ENCODE data around the gene MAB21L1. TPM values are rescaled to one million over a fixed set of nuclear protein-coding genes. Genes with fewer than 3 reads are reported as not detected.

Gene MAB21L1
- total and polyA plus RNA-seq, 2 donors (not counting 3 experiments of a cell fraction or from before 2014, with no cell fraction given): 0.03 TPM; not detected in 1

- no peaks in the 10 kb centered on the region for H3K79me2 ChIP-seq (ENCODE audit: control insufficient read depth, insufficient read depth, low read length)
- no peak overlapping the region for H3K27ac ChIP-seq (ENCODE audit: insufficient read depth, low read depth, low read length)
- intact Hi-C loops (cut with micrococcal nuclease) (no loop called here), dilution Hi-C loops (cut with MboI; ENCODE audit: extremely low pct_ligation_motif_present, low sequenced_read_pairs) (no loop called here)
- DNase-seq (ENCODE audit: low read depth, low spot score) (peak; percentile 62), FAIRE-seq (peak; percentile 68)
- no peaks in the 10 kb centered on the region for H3K27me3 ChIP-seq (ENCODE audit: control insufficient read depth in 2 of 2, insufficient read depth in 2 of 2, low read length in 2 of 2)
- no peaks in the 10 kb centered on the region for H3K4me1 ChIP-seq (ENCODE audit: control insufficient read depth, extremely low read depth, insufficient read depth, low read length)
- no peak overlapping the region for H3K9ac ChIP-seq (replicated peaks; ENCODE audit: extremely low read depth, insufficient read depth, low read length)
- H3K36me3 ChIP-seq (ENCODE audit: control insufficient read depth in 2 of 2, extremely low read depth in 1 of 2, insufficient read depth in 2 of 2, low read length in 2 of 2): no peaks in the 10 kb centered on the region
- no TSS peak for BruUV-seq (replicated peaks)
- ChIA-PET CTCF (interaction anchor here (0.6 to 1.3 kb wide), 9 partner anchors 8 to 302 kb away, joined by 3 to 4 read pairs (median 3); no protein-coding TSS in a partner anchor), POLR2A (no interaction called here)
- H3K9me1 ChIP-seq (replicated peaks; ENCODE audit: control insufficient read depth, extremely low read depth, insufficient read depth, low read length): no peaks in the 10 kb centered on the region
- H2AFZ ChIP-seq (ENCODE audit: low read depth, low read length): no peak overlapping the region
- H3K4me2 ChIP-seq (ENCODE audit: insufficient read depth, low read length): no peak overlapping the region
- TF ChIP-seq GATA2 (IDR thresholded peaks at IDR 0.05; ENCODE audit: insufficient read depth, insufficient read length, low read depth, low read length) (no peak), MYC (IDR thresholded peaks at IDR 0.05; ENCODE audit: low read depth, low read length) (no peak), FOS (IDR thresholded peaks at IDR 0.05; ENCODE audit: borderline replicate concordance, insufficient read depth, low read length) (peak; percentile 47), POLR2A (IDR thresholded peaks at IDR 0.05; ENCODE audit: low read depth, low read length) (no peak), POLR2AphosphoS5 (IDR thresholded peaks at IDR 0.05; ENCODE audit: insufficient read depth, low read depth, low read length) (no peak), JUN (IDR thresholded peaks at IDR 0.05; ENCODE audit: borderline replicate concordance, insufficient read depth, insufficient read length, low read depth) (no peak)
- TF ChIP-seq, protein P1, sequence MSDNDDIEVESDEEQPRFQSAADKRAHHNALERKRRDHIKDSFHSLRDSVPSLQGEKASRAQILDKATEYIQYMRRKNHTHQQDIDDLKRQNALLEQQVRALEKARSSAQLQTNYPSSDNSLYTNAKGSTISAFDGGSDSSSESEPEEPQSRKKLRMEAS (IDR thresholded peaks at IDR 0.05; ENCODE audit: insufficient read depth, insufficient read length): no peak
- TF ChIP-seq, protein P2, sequence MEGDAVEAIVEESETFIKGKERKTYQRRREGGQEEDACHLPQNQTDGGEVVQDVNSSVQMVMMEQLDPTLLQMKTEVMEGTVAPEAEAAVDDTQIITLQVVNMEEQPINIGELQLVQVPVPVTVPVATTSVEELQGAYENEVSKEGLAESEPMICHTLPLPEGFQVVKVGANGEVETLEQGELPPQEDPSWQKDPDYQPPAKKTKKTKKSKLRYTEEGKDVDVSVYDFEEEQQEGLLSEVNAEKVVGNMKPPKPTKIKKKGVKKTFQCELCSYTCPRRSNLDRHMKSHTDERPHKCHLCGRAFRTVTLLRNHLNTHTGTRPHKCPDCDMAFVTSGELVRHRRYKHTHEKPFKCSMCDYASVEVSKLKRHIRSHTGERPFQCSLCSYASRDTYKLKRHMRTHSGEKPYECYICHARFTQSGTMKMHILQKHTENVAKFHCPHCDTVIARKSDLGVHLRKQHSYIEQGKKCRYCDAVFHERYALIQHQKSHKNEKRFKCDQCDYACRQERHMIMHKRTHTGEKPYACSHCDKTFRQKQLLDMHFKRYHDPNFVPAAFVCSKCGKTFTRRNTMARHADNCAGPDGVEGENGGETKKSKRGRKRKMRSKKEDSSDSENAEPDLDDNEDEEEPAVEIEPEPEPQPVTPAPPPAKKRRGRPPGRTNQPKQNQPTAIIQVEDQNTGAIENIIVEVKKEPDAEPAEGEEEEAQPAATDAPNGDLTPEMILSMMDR (IDR thresholded peaks at IDR 0.05; ENCODE audit: extremely low read depth in 1 of 2, insufficient read depth in 1 of 2, low read depth in 1 of 2, low read length in 2 of 2): no peak
- H3K4me3 ChIP-seq (replicated peaks in 1 of 3; ENCODE audit: insufficient read depth in 1 of 3, low read depth in 1 of 3, low read length in 3 of 3): no peak overlapping the region
- no peaks in the 10 kb centered on the region for H4K20me1 ChIP-seq (replicated peaks; ENCODE audit: control insufficient read depth, extremely low read depth, insufficient read depth, low read length)
- H3K9me3 ChIP-seq (replicated peaks; ENCODE audit: control insufficient read depth, insufficient read depth, low read length): no peaks in the 10 kb centered on the region
Observed at GRCh38 chr13:35512271-35512920, 35.9 kb upstream of the MAB21L1 start.

All from endothelial cell of umbilical vein (primary cell).